Lower leg skin (tissue), 3 donors: Measurements from ENCODE around the gene PRR13.

ENCODE experiments used
- POLR2A ChIP-seq, 2 donors: fragments of 450-650 bp; IDR thresholded peaks; one replicate each; pipeline ENCODE4 v1.6.1; 2016 to 2017; ENCODE audit warnings: antibody characterized with exemption in 2 of 2, mild to moderate bottlenecking in 1 of 2, moderate library complexity in 1 of 2
- TF ChIP-seq, protein P1 (sequence below), 3 donors: fragments of 450-650 bp; IDR thresholded peaks; one replicate each; pipeline ENCODE4 v1.5.1; 2016; ENCODE audit warnings: antibody characterized with exemption in 3 of 3, mild to moderate bottlenecking in 3 of 3, moderate library complexity in 2 of 3

DNA sequence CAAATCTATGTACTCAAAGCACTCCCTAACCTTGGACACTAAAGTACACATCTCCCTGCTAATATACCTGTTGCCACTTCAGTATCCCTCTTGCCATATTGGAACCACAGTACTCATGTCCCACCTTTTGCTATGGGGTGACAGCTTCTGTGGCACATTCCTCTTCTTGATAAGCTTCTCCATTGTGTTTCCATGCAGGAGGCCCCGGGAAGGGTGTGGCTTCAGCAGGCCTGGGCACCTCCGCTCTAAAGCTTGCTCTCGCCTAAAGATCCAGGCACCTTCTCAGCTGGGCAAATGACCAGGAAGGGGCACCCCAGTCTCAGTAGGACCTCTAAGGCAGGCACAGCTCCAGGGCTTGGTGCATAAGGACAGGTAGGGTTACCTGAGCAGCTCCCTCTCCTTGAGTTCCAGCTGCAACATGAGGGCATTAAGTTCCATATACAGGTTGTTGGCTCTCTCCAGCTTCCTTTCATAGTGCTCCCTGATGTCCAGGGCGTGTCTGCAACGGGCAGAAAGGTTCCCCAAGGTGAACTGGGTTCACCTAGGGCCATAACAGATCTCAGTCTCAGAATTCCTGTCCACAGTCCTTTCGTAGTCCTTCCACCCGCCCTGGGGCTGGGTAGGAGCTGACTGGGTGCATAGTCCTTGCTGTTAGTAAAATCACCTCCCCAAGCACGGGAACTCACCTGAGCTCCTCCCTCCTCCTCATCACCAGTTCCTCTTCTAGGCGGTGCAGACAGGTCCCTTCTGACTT lies 41.9 kb downstream of the PRR13 start:
- TF ChIP-seq, protein P1, sequence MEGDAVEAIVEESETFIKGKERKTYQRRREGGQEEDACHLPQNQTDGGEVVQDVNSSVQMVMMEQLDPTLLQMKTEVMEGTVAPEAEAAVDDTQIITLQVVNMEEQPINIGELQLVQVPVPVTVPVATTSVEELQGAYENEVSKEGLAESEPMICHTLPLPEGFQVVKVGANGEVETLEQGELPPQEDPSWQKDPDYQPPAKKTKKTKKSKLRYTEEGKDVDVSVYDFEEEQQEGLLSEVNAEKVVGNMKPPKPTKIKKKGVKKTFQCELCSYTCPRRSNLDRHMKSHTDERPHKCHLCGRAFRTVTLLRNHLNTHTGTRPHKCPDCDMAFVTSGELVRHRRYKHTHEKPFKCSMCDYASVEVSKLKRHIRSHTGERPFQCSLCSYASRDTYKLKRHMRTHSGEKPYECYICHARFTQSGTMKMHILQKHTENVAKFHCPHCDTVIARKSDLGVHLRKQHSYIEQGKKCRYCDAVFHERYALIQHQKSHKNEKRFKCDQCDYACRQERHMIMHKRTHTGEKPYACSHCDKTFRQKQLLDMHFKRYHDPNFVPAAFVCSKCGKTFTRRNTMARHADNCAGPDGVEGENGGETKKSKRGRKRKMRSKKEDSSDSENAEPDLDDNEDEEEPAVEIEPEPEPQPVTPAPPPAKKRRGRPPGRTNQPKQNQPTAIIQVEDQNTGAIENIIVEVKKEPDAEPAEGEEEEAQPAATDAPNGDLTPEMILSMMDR (IDR thresholded peaks at IDR 0.05) = no peak
- TF ChIP-seq POLR2A (IDR thresholded peaks at IDR 0.05) = no peak
